Stomach (tissue), 4 donors: ENCODE data around the gene ADAMTS12.

Source experiments
- CTCF ChIP-seq, 7 experiments: fragments of 450-650 bp in 4 of 7; fragments of 200-600 bp in 3 of 7; sonication (generic) in 3 of 7; IDR thresholded peaks; one replicate each; pipeline ENCODE4 v1.5.1; 2016 to 2019; ENCODE audit warnings: antibody characterized with exemption in 7 of 7, control low read depth in 2 of 7, mild to moderate bottlenecking in 1 of 7
- POLR2A ChIP-seq, 4 donors: fragments of 450-650 bp; IDR thresholded peaks; one replicate each; pipeline ENCODE4 v1.6.1; 2016; ENCODE audit warnings: antibody characterized with exemption in 4 of 4, control low read depth in 2 of 4, mild to moderate bottlenecking in 1 of 4, moderate library complexity in 1 of 4
- POLR2AphosphoS5 ChIP-seq, 3 donors: sonication (generic); formaldehyde crosslinking; IDR thresholded peaks; one replicate each; pipeline ENCODE4 v1.6.1; 2016; ENCODE audit warnings: antibody characterized with exemption in 3 of 3

- no peak for TF ChIP-seq POLR2A (IDR thresholded peaks at IDR 0.05)
- TF ChIP-seq CTCF (IDR thresholded peaks at IDR 0.05): no peak
- TF ChIP-seq POLR2AphosphoS5 (IDR thresholded peaks at IDR 0.05): no peak
These were observed 81.2 kb downstream of the ADAMTS12 start for GRCh38 chr5:33810491-33811120.
